H1 (cell line): Measurements from ENCODE around the gene ZNF839.

ENCODE experiments used
- ATF2 ChIP-seq: IDR thresholded peaks from 2 replicates; pipeline ENCODE4 v1.6.1; 2012; ENCODE audit warnings: low read length, inconsistent platforms
- CEBPB ChIP-seq: IDR thresholded peaks from 2 replicates; pipeline ENCODE4 v1.6.1; 2012; ENCODE audit warnings: low read depth, low read length
- CTCF ChIP-seq, 3 experiments: IDR thresholded peaks; 1 replicate in 2 of 3; 2 replicates in 1 of 3; pipeline versions ENCODE4 v1.5.1 to v1.6.1; 2011; ENCODE audit warnings: low read length in 3 of 3, mild to moderate bottlenecking in 3 of 3, inconsistent platforms in 2 of 3, low read depth in 1 of 3, moderate library complexity in 1 of 3; ENCODE audit not compliant: insufficient read depth in 1 of 3; ENCODE audit errors: control extremely low read depth in 1 of 3
- FOSL1 ChIP-seq: IDR thresholded peaks from 2 replicates; pipeline ENCODE4 v1.6.1; 2011; ENCODE audit warnings: mild to moderate bottlenecking, low read depth, low read length, moderate library complexity; ENCODE audit not compliant: insufficient read depth
- GABPA ChIP-seq: IDR thresholded peaks from 2 replicates; pipeline ENCODE4 v1.6.1; 2011; ENCODE audit warnings: mild to moderate bottlenecking, low read length, moderate library complexity, borderline replicate concordance; ENCODE audit not compliant: insufficient read depth
- HDAC6 ChIP-seq: IDR thresholded peaks from one replicate; pipeline ENCODE4 v1.7.1; 2012; ENCODE audit warnings: low read depth, mild to moderate bottlenecking, inconsistent platforms, low read length, moderate library complexity
- MAX ChIP-seq: IDR thresholded peaks from 2 replicates; pipeline ENCODE4 v1.6.1; 2012; ENCODE audit warnings: inconsistent platforms
- POLR2A ChIP-seq, 2 experiments: IDR thresholded peaks; 1 replicate in 1 of 2; 2 replicates in 1 of 2; pipeline ENCODE4 v1.6.1; 2011; ENCODE audit warnings: low read depth in 2 of 2, low read length in 2 of 2, mild to moderate bottlenecking in 2 of 2; ENCODE audit errors: control extremely low read depth in 1 of 2
- POLR2AphosphoS5 ChIP-seq: IDR thresholded peaks from 2 replicates; pipeline ENCODE4 v1.6.1; 2011; ENCODE audit warnings: low read depth, low read length
- SIN3A ChIP-seq, 2 experiments: IDR thresholded peaks in 1 of 2; conservative IDR thresholded peaks in 1 of 2; 2 replicates each; pipeline ENCODE4 v1.6.1; 2011 to 2012; ENCODE audit warnings: low read length in 2 of 2, improper control_type of control experiment in 1 of 2, low read depth in 1 of 2, mild to moderate bottlenecking in 1 of 2
- SP4 ChIP-seq: IDR thresholded peaks from 2 replicates; pipeline ENCODE4 v1.6.1; 2012; ENCODE audit warnings: low read length, inconsistent platforms
- SRF ChIP-seq: IDR thresholded peaks from 2 replicates; pipeline ENCODE4 v1.6.1; 2011; ENCODE audit warnings: mild to moderate bottlenecking, low read depth, low read length, moderate library complexity
- TAF1 ChIP-seq: IDR thresholded peaks from 2 replicates; pipeline ENCODE4 v1.6.1; 2011; ENCODE audit warnings: mild to moderate bottlenecking, low read depth, low read length
- TAF7 ChIP-seq: optimal IDR thresholded peaks from 2 replicates; pipeline ENCODE3; 2011; ENCODE audit warnings: low read depth, mild to moderate bottlenecking, inconsistent platforms, low read length, moderate library complexity, borderline replicate concordance

- TF ChIP-seq POLR2A (IDR thresholded peaks at IDR 0.05; ENCODE audit: control extremely low read depth in 1 of 2, low read depth in 2 of 2, low read length in 2 of 2) (no peak), CTCF (IDR thresholded peaks at IDR 0.05; ENCODE audit: control extremely low read depth in 1 of 3, insufficient read depth in 1 of 3, low read depth in 1 of 3, low read length in 3 of 3) (no peak), ATF2 (no peak), TAF1 (no peak), SP4 (no peak), FOSL1 (no peak), SRF (no peak), SIN3A (conservative IDR thresholded peaks at IDR 0.05 in 1 of 2, IDR thresholded peaks at IDR 0.05 in 1 of 2; ENCODE audit: low read depth in 1 of 2, low read length in 2 of 2) (no peak), TAF7 (no peak), CEBPB (no peak), POLR2AphosphoS5 (no peak), MAX (no peak), HDAC6 (no peak), GABPA (no peak)
These were observed 53.6 kb downstream of the ZNF839 start for GRCh38 chr14:102373110-102373509.
